HUES6 (cell line): ENCODE results near the gene HARS2.
"Not testable (repeated sequence)": the region's sequence is repeated elsewhere in the genome, so short reads cannot be mapped to it uniquely, and the experiment has no call there.

Experiments used
- H3K27ac ChIP-seq: 2 replicates; pipeline ENCODE4 v1.7.0; 2013; ENCODE audit warnings: low read depth, mild to moderate bottlenecking, low read length, inconsistent platforms
- H3K27me3 ChIP-seq: 2 replicates; pipeline ENCODE4 v1.6.1; 2013; ENCODE audit warnings: low read length; ENCODE audit not compliant: control insufficient read depth, insufficient read depth
- H3K36me3 ChIP-seq: 2 replicates; pipeline ENCODE4 v1.6.1; 2013; ENCODE audit warnings: low read length; ENCODE audit not compliant: control insufficient read depth, insufficient read depth
- H3K4me1 ChIP-seq: 2 replicates; pipeline ENCODE4 v1.6.1; 2013; ENCODE audit warnings: low read length; ENCODE audit not compliant: control insufficient read depth, insufficient read depth
- H3K4me3 ChIP-seq: 2 replicates; pipeline ENCODE4 v1.5.1; 2013; ENCODE audit warnings: low read depth, low read length
- H3K9ac ChIP-seq: one replicate; pipeline ENCODE4 v1.6.1; 2013; ENCODE audit warnings: mild to moderate bottlenecking, low read length
- H3K9me3 ChIP-seq: 2 replicates; pipeline ENCODE4 v1.6.1; 2013; ENCODE audit warnings: low read depth, low read length; ENCODE audit not compliant: control insufficient read depth, insufficient read depth

HARS2 gene, protein sequence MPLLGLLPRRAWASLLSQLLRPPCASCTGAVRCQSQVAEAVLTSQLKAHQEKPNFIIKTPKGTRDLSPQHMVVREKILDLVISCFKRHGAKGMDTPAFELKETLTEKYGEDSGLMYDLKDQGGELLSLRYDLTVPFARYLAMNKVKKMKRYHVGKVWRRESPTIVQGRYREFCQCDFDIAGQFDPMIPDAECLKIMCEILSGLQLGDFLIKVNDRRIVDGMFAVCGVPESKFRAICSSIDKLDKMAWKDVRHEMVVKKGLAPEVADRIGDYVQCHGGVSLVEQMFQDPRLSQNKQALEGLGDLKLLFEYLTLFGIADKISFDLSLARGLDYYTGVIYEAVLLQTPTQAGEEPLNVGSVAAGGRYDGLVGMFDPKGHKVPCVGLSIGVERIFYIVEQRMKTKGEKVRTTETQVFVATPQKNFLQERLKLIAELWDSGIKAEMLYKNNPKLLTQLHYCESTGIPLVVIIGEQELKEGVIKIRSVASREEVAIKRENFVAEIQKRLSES

DNA sequence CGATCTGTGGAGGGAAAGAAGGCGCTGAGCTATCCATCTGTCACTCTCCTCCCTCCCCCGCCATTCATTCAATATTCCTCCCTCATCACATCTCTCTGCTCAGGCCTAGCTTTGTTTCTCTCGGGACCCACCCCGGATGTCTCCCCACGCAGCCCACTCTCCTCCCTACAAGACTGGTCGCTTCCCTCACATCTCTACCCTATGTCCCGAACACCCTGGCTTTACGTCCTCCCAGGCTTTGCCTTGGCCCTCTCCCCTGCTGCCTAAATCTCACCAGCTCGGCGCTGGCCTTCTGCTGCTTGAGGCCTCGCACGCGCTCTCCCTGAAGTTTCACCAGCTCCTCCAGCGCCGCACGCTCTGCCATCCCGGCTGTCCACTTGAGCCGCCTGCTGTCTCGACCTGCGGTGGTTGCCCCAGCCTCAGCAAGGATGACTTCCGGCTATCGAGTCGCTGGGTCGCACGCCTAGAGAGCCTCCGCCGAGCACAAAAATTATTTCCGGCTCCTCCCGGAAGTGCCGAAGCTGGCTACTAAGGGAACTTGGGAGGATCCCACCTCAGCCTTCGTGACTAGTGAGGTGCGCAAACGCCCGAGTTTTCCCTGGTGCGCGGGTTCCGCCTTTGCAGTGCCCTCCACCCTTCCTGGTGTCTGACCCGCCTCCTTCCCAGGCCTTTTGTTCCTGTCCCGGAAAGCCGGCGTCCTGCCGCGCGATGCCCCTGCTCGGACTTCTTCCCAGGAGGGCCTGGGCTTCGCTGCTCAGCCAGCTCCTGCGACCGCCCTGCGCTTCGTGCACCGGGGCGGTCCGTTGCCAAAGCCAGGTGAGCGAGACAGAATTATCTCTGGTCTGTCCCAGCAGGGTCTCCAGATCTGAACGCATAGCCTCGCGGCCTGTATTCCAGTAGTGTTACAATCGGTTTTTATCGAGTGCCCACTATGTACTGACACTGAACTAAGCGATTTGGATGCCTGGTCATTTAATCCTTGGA lies at the start of gene HARS2, which contains the start of gene HARS1:
Gene HARS2, plus strand, starts transcription at position 515 of the 984 bp plus-strand sequence. Its CDS starts 194 bp downstream, at position 709.
Gene HARS1, minus strand, starts transcription at position 430 of the 984 bp plus-strand sequence. Its CDS starts 66 bp downstream, at position 364.
- peak within 1 kb of the TSS; percentile 92 for H3K4me3 ChIP-seq
- no peaks in the 10 kb centered on the region for H3K9me3 ChIP-seq
- H3K27ac ChIP-seq, result peak within 1 kb of the TSS; percentile 77
- peak within 1 kb of the TSS; percentile 92 for H3K9ac ChIP-seq
- no peaks in the 10 kb centered on the region for H3K27me3 ChIP-seq
- peaks cover 5% of the 10 kb centered on the region for H3K4me1 ChIP-seq
- peaks cover 39% of the 10 kb centered on the region for H3K36me3 ChIP-seq

DNA sequence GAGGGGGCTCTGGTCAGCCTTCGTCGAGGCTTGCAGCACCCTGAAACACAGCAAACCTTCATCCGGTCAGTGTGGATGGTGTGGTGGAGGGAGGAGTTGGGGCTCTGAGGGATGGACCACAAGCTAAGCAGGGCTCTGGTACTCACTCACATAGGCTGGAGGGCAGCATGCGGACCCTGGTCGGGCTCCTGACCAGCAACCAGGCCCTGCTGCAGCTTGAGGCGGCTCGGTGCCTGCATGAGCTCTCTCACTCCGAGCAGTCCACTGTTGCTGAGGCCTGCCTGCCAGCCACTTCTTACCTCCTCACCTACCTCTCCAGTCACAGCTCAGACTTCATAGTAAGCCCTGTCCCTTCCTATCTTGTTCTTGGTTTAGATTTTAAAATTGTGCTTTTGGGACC lies 49.5 kb upstream of the HARS2 start:
- no peak overlapping the region for H3K27ac ChIP-seq
- H3K4me1 ChIP-seq, result peaks cover 6% of the 10 kb centered on the region
- H3K4me3 ChIP-seq, result no peak overlapping the region
- H3K27me3 ChIP-seq, result no peaks in the 10 kb centered on the region
- H3K9me3 ChIP-seq, result no peaks in the 10 kb centered on the region
- H3K36me3 ChIP-seq, result peaks cover 49% of the 10 kb centered on the region
- H3K9ac ChIP-seq, result no peak overlapping the region

DNA sequence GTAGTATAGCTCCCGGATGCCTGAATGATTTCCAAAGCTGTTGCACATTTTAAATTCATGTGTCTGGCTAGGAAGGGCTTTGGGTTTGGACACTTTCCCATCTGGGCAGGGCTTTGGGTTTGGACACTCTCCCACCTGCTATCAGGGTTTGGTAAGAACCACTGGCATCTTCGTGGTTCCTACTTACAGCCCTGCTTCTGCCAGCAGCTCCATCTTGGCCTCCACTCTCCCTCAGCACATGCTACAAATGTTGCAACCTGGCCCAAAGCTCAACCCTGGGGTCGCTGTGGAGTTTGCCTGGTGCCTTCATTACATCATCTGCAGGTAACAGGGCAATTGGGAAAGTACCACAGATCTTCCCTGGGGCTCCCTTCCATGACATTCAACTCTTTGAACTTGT lies 48.5 kb upstream of the HARS2 start:
- peaks cover 6% of the 10 kb centered on the region for H3K4me1 ChIP-seq
- H3K27me3 ChIP-seq, result no peaks in the 10 kb centered on the region
- no peak overlapping the region for H3K4me3 ChIP-seq
- no peak overlapping the region for H3K27ac ChIP-seq
- peaks cover 49% of the 10 kb centered on the region for H3K36me3 ChIP-seq
- no peaks in the 10 kb centered on the region for H3K9me3 ChIP-seq
- H3K9ac ChIP-seq, result no peak overlapping the region

DNA sequence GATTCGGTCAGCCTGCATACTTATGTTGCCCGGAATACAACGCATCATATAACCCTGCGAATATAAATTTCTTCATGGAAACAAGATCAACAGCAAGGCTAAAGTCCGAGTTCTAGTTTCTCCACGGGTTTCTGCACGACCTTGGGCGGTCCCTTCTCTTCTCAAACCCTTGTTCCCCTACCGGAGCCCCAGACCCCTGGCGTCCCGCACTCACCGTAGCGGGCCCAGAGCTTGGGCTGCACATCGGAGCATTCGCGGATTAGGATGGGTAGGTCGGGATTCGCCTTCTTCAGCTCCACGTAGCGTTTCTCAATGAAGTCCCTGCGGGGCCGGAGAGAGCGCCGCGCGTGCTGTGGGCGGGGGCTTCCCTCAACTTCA lies 44.2 kb upstream of the HARS2 start:
- peak overlapping the region; percentile 73 for H3K4me3 ChIP-seq
- H3K9me3 ChIP-seq, result no peaks in the 10 kb centered on the region
- H3K9ac ChIP-seq, result peak overlapping the region; percentile 82
- peaks cover 63% of the 10 kb centered on the region for H3K36me3 ChIP-seq
- no peaks in the 10 kb centered on the region for H3K4me1 ChIP-seq
- peak overlapping the region; percentile 44; the same call in 1 of the 2 replicates for H3K27ac ChIP-seq
- H3K27me3 ChIP-seq, result no peaks in the 10 kb centered on the region

DNA sequence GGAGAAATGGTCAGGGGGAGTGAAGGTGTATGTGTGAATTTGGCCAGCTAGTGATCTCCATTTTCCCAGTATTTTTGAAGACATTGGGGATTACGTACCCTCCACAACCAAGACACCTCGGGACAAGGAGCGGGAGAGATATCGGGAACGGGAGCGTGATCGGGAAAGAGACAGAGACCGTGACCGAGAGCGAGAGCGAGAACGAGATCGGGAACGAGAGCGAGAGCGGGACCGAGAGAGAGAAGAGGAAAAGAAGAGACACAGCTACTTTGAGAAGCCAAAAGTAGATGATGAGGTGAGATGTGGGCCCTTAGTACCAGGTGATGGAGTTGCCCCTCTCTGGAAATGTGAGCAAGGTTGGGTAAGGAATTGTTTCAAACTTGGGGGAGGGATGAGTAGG lies 32.4 kb upstream of the HARS2 start:
- H3K27me3 ChIP-seq, result no peaks in the 10 kb centered on the region
- peaks cover 88% of the 10 kb centered on the region for H3K36me3 ChIP-seq
- H3K9me3 ChIP-seq, result no peaks in the 10 kb centered on the region
- H3K4me3 ChIP-seq, result no peak overlapping the region
- H3K9ac ChIP-seq, result no peak overlapping the region
- H3K4me1 ChIP-seq, result no peaks in the 10 kb centered on the region
- H3K27ac ChIP-seq, result no peak overlapping the region

DNA sequence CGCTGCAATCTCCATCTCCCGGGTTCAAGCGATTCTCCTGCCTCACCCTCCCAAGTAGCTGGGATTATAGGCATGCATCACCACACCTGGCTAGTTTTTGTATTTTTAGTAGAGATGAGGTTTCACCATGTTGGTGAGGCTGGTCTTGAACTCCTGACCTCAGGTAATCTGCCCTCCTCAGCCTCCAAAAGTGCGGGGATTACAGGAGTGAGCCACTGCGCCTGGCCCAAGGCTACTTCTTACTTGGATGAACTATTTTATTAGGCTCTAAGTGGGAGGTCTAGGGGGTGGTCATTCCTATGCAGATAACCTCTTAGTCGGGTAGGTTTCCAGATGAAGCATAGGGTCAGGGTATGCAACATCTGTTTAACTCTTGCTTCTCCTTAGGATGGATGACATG lies 30.9 kb upstream of the HARS2 start:
- H3K9ac ChIP-seq, H3K4me3 ChIP-seq, H3K4me1 ChIP-seq, H3K9me3 ChIP-seq, H3K27ac ChIP-seq, H3K27me3 ChIP-seq: not testable (repeated sequence)
- peaks cover 73% of the 10 kb centered on the region for H3K36me3 ChIP-seq

DNA sequence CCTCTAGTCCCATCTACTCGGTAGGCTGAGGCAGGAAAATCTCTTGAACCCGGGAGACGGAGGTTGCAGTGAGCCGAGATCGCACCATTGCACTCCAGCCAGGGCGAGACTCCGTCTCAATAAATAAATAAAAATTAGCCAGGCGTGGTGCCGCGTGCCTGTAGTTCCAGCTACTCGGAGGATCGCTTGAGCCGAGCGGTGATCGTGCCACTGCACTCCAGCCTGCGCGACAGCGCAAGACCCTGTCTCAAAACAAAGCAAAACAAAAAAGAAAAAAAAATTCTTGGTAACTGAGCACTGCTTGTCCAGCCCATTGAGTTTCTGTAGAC lies 27.3 kb upstream of the HARS2 start:
- peak overlapping the region; percentile 64 for H3K4me3 ChIP-seq
- peak overlapping the region; percentile 81 for H3K9ac ChIP-seq
- H3K9me3 ChIP-seq, result no peaks in the 10 kb centered on the region
- H3K27me3 ChIP-seq, result no peaks in the 10 kb centered on the region
- no peaks in the 10 kb centered on the region for H3K4me1 ChIP-seq
- H3K36me3 ChIP-seq, result peaks cover 59% of the 10 kb centered on the region
- H3K27ac ChIP-seq, result no peak overlapping the region; the same call in 1 of the 2 replicates

DNA sequence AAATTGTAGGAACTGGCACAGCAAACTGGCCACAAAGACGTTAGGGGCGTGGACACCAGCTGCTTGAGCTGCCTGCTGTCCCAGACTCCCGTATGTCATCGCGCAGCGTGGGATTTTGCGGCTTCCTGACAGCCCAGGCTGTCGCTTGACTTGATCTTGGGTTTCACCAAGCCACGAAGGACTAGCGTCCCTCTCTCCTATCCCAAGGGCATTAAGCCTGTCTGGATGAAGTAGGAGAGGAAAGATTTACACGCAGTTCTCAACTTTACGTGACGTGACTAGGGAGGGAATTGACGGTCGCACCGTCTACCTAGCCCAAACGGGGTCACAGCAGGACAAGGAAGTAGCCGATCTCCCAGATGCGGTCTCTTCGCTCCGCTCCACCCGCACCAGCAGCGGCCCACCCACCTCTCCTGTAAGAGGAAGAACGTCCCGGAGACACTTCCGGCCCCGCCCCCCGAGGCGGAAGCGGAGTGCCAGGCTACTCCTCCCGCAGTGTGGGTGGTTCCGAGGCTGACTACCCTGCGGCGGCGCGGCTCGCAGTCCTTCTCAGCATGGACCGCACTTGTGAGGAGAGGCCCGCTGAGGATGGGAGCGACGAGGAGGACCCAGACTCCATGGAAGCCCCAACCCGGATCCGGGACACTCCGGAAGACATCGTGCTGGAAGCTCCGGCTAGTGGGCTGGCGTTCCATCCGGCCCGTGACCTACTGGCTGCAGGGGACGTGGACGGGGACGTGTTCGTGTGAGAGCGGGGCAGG lies 26.7 kb upstream of the HARS2 start, which contains the start of gene WDR55:
Gene WDR55, plus strand, starts transcription at position 546 of the 761 bp plus-strand sequence. Its CDS starts 9 bp downstream, at position 555.
- peak within 1 kb of the TSS; percentile 81 for H3K9ac ChIP-seq
- no peak within 1 kb of the TSS; the same call in 1 of the 2 replicates for H3K27ac ChIP-seq
- H3K4me3 ChIP-seq, result peak within 1 kb of the TSS; percentile 64
- H3K9me3 ChIP-seq, result no peaks in the 10 kb centered on the region
- H3K27me3 ChIP-seq, result no peaks in the 10 kb centered on the region
- H3K36me3 ChIP-seq, result peaks cover 59% of the 10 kb centered on the region
- no peaks in the 10 kb centered on the region for H3K4me1 ChIP-seq

DNA sequence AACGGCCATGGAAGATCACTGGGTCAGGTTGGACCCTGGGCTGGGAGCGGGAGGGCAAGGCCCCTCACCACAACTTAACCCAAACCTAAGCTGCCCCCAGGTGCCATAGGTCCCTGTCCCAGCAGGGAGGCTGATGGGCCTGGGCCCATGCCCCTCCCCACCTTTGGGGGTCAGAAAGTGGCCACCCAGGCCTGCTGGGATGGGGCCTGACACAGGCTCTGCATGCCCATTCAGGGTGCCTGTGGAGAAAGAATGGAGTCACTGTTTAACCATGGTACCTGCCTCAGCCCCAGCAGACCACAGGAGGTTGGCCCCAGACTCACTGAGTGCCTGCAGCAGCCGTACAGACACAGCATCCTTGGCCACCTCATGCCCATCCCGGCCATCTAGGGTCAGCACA lies 20.2 kb upstream of the HARS2 start:
- H3K9ac ChIP-seq, H3K4me3 ChIP-seq, H3K4me1 ChIP-seq, H3K27me3 ChIP-seq, H3K9me3 ChIP-seq, H3K27ac ChIP-seq: not testable (repeated sequence)
- H3K36me3 ChIP-seq, result peaks cover 76% of the 10 kb centered on the region

DNA sequence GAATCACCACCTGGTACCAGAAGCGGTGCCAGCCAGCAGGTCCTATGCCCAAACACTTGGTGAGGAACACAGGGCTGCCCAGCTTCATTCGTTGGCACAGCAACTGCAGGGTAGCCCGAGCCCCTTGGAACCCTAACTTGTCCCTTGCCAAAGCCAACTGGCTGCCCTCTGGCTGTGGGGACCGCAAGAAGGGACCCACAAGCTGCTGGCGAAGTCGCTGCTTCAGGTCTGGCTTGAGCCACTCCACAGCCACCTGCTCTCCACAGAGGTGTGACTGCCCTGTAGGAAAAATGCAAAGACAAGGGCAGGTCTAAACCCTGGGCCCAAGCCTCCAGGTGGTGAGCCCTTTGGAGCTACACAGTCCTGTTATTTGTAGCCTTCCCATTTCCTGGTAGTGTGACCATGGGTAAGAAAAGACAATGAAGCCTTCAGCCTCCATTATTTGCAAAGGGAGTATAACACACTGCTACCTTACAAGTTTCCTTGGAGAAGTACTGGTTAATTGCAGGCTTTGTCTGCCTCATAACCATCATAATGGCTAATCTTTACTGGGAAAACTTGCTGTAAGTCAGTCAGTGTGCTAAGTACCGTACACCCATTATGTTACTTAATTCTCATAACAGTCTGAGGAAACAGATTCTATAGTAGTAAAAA lies 19.7 kb upstream of the HARS2 start:
- Histone ChIP-seq H3K4me3 (no peak overlapping the region), H3K27ac (no peak overlapping the region), H3K27me3 (no peaks in the 10 kb centered on the region), H3K9ac (no peak overlapping the region), H3K4me1 (0 out of 2 replicates have a peak, but pooled peaks cover 4% of the 10 kb centered on the region), H3K36me3 (peaks cover 82% of the 10 kb centered on the region), H3K9me3 (no peaks in the 10 kb centered on the region)
